Neuronal stem cell (in vitro differentiated cells): ENCODE measurements around the gene RTN4RL1.

ENCODE experiments used
- DNase-seq: peaks from one replicate; pipeline ENCODE4 v3.0.0-alpha.2; 2013; ENCODE audit warnings: low spot score
- H2AFZ ChIP-seq: one replicate; pipeline ENCODE4 v1.6.1; 2013; ENCODE audit warnings: mild to moderate bottlenecking, low read length, inconsistent platforms
- H2AK5ac ChIP-seq: 2 replicates; pipeline ENCODE4 v1.6.1; 2013; ENCODE audit warnings: low read depth, mild to moderate bottlenecking, inconsistent platforms, low read length, moderate library complexity, mixed read lengths
- H2BK120ac ChIP-seq: 2 replicates; pipeline ENCODE4 v1.6.1; 2013; ENCODE audit warnings: low read depth, mild to moderate bottlenecking, inconsistent platforms, low read length, moderate library complexity, mixed read lengths
- H2BK12ac ChIP-seq: one replicate; pipeline ENCODE4 v1.6.1; 2013; ENCODE audit warnings: low read length, inconsistent platforms
- H2BK15ac ChIP-seq: 2 replicates; pipeline ENCODE4 v1.6.1; 2013; ENCODE audit warnings: mild to moderate bottlenecking, low read length, inconsistent platforms, mixed read lengths
- H2BK5ac ChIP-seq: one replicate; pipeline ENCODE4 v1.6.1; 2013; ENCODE audit warnings: inconsistent platforms, mild to moderate bottlenecking, low read length, moderate library complexity
- H3K14ac ChIP-seq: one replicate; pipeline ENCODE4 v1.6.1; 2013; ENCODE audit warnings: low read length, inconsistent platforms
- H3K18ac ChIP-seq: 2 replicates; pipeline ENCODE4 v1.6.1; 2013; ENCODE audit warnings: low read length, inconsistent platforms
- H3K23ac ChIP-seq: 2 replicates; pipeline ENCODE4 v1.6.1; 2013; ENCODE audit warnings: low read depth, mild to moderate bottlenecking, mixed read lengths, low read length, inconsistent platforms; ENCODE audit not compliant: poor library complexity
- H3K27ac ChIP-seq: replicated peaks from 3 replicates; pipeline ENCODE4 v1.5.1; 2013; ENCODE audit warnings: low read length, inconsistent platforms
- H3K27me3 ChIP-seq, 3 experiments: 2 replicates each; pipeline ENCODE4 v1.6.1; 2013; ENCODE audit warnings: low read length in 3 of 3, mild to moderate bottlenecking in 2 of 3, inconsistent platforms in 1 of 3, low read depth in 1 of 3, mixed read lengths in 1 of 3, moderate library complexity in 1 of 3; ENCODE audit not compliant: control insufficient read depth in 3 of 3, insufficient read depth in 3 of 3
- H3K36me3 ChIP-seq, 2 donors: replicated peaks in 1 of 2; 2 replicates each; pipeline ENCODE4 v1.6.1; 2013; ENCODE audit warnings: low read length in 2 of 2; ENCODE audit not compliant: control insufficient read depth in 2 of 2, insufficient read depth in 2 of 2
- H3K4ac ChIP-seq: 2 replicates; pipeline ENCODE4 v1.6.1; 2013; ENCODE audit warnings: inconsistent platforms, mild to moderate bottlenecking, low read length, moderate library complexity
- H3K4me1 ChIP-seq, 2 donors: 1 replicate in 1 of 2; 2 replicates in 1 of 2; pipeline ENCODE4 v1.6.1; 2013; ENCODE audit warnings: low read length in 2 of 2, low read depth in 1 of 2; ENCODE audit not compliant: control insufficient read depth in 2 of 2, insufficient read depth in 1 of 2
- H3K4me2 ChIP-seq: one replicate; pipeline ENCODE4 v1.6.1; 2013; ENCODE audit warnings: mild to moderate bottlenecking, low read length, inconsistent platforms; ENCODE audit not compliant: insufficient read depth, poor library complexity, severe bottlenecking
- H3K4me3 ChIP-seq, 2 donors: 2 replicates each; pipeline ENCODE4 v1.5.1; 2013; ENCODE audit warnings: low read length in 2 of 2, mild to moderate bottlenecking in 2 of 2, inconsistent platforms in 1 of 2, moderate library complexity in 1 of 2
- H3K79me1 ChIP-seq: one replicate; pipeline ENCODE4 v1.6.1; 2013; ENCODE audit warnings: low read depth, mild to moderate bottlenecking, inconsistent platforms, low read length, moderate library complexity
- H3K9ac ChIP-seq: one replicate; pipeline ENCODE4 v1.6.1; 2013; ENCODE audit warnings: mild to moderate bottlenecking, low read depth, low read length, inconsistent platforms; ENCODE audit not compliant: poor library complexity
- H3K9me3 ChIP-seq, 2 donors: replicated peaks in 1 of 2; 2 replicates each; pipeline versions ENCODE3 to v1.6.1; 2013; ENCODE audit warnings: low read length in 2 of 2, mild to moderate bottlenecking in 2 of 2, inconsistent platforms in 1 of 2, low read depth in 1 of 2, mixed read lengths in 1 of 2, moderate library complexity in 1 of 2; ENCODE audit not compliant: control insufficient read depth in 2 of 2, insufficient read depth in 1 of 2
- H4K8ac ChIP-seq: one replicate; pipeline ENCODE4 v1.6.1; 2013; ENCODE audit warnings: low read depth, mild to moderate bottlenecking, inconsistent platforms, low read length, moderate library complexity
- H4K91ac ChIP-seq: one replicate; pipeline ENCODE4 v1.6.1; 2013; ENCODE audit warnings: low read length, low read depth, mild to moderate bottlenecking, inconsistent platforms; ENCODE audit not compliant: poor library complexity
- WGBS, 2 donors: extraction: QIAGEN DNeasy Blood & Tissue Kit; methylation state at CpG; one replicate each; pipeline ENCODE4 v1.1.7; 2013; ENCODE audit warnings: missing lambda C conversion rate in 2 of 2, mixed read lengths in 1 of 2; ENCODE audit not compliant: insufficient read length in 2 of 2, insufficient replicate concordance in 1 of 2; ENCODE audit errors: extremely low coverage in 2 of 2; 5-methylcytosine and 5-hydroxymethylcytosine counted together

RTN4RL1 gene

DNA sequence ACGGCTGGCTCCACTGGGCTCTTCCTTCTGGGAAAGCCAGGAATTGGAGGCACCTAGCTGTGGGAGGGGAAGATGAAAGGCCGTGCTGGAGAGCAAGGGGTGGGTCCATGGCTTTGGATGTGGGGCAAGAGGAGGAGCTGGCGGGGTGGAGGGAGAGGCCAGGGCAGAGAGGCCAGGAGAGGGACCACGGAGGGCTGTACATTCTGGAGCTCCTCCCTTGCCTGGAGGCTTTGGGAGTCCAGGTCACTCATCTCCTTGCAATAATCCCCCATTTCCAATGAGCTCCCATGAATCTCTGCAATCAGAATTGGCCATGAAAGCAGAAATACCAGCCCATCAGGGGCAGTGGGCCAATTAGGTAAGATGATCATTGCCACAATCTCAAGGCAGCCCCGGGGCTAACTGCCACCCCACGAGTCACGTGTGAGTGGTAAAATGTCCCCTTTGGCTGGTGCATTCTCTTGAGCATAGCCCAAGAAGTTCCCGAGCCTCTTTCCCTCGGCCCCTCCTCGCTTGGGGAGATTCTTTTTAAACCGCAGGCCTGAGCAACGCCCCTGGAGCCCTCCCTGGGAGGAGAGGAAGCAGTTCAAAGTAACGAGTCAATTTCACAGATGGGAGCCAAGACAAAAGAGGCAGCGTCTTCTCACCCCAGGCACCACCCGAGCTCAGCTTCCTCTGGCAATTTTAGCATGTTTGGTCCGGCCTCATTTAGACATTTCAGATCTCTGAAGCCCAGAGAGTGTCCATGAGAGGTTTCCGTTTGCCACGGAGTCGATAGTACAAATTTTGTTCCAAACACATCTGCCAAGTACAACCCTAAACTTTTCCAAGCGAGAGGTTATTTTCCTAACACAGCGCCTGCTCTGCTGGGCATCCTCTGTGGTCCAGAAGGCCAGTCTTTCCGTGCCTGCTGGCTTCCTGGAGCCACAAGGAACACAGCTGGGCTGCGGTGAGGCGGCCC, 13.4 kb downstream of the RTN4RL1 start:
- Histone ChIP-seq H2BK120ac (no peak overlapping the region), H3K18ac (no peak overlapping the region), H2BK15ac (no peak overlapping the region), H3K27ac (no peak overlapping the region), H4K8ac (no peak overlapping the region), H2AK5ac (no peak overlapping the region), H3K9ac (peak overlapping the region; percentile 24), H2BK12ac (no peak overlapping the region), H3K4ac (no peak overlapping the region), H3K4me1 (peaks cover 10 to 11% of the 10 kb centered on the region in 2 donors), H3K14ac (no peak overlapping the region), H2BK5ac (no peak overlapping the region), H3K27me3 (no peaks in the 10 kb centered on the region), H3K4me3 (peak overlapping the region in 1 of 2 donors; percentile 24), H3K36me3 (no peaks in the 10 kb centered on the region), H3K23ac (no peak overlapping the region), H3K4me2 (no peak overlapping the region), H3K9me3 (peaks cover 0 to 3% of the 10 kb centered on the region in 2 donors), H2AFZ (peak overlapping the region; percentile 85), H4K91ac (no peak overlapping the region), H3K79me1 (no peaks in the 10 kb centered on the region)
- WGBS, 2 donors: no CpG with 5 or more reads among the region's 24 CpGs
- no peak for DNase-seq

DNA sequence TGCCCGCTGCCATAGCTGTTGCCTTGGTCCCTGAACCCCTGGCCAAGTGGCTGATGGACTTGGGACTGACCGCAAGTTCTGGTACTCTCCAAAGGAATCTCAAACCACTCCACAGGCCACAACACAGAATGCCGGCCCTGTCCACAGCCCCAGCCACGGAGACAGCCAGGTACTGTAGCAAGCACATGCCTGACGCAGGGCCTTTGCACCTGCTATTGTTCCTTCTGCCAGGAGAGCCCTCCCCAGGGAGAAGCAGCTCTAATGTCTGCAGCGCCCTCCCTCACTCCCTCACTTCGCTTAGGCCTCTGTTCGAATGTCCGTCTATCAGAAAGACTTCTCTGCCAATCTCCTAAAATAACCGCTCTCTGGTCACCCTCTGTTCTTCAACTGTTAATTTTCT, 15.4 kb downstream of the RTN4RL1 start:
- no peak overlapping the region for H4K8ac ChIP-seq
- no peak overlapping the region for H2BK15ac ChIP-seq

DNA sequence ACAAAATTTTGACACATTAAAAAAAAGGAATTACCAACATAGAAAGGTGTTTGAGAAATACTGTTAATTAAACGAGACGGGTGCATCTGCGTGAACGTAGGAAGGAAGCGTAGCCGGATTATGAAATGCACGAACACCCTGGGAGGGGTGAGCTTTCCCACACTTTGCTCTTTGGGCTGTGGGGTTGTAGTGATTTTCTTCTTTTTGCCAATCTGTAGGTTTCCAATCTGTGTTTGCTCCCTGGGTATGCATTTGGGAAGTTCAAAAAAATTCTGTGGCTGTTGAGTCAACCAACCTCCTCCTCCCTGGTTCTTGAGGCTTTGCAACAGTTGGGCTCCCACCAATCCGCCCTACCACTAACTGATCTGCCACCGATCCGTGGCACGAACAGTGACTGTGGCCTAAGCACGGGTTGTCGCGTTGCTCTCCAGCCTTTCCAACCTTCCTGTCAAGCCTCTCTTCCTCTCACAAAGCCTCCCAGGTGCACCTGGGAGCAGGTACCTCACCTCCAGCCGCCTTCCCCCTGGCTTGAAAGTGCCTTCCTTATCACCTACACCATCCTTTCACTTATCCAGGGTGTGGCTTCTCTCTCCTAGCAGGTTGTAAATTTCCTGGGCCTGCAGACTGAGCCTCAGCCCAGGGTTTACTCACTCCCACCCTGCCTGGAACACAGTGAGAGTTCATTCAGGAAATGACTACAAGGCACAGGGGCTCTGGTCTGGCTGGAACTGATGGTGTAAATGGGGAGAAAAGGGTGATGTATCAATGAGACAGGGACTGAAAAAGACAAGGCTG, 16.6 kb downstream of the RTN4RL1 start:
- H3K9me3 ChIP-seq: no peaks in the 10 kb centered on the region
- no peak overlapping the region for H3K27ac ChIP-seq
- no peak for DNase-seq
- no peak overlapping the region for H2AK5ac ChIP-seq
- no CpG with 5 or more reads among the region's 15 CpGs for WGBS, 2 donors
- no peak overlapping the region for H3K9ac ChIP-seq
- H3K4me1 ChIP-seq: peaks cover 8 to 11% of the 10 kb centered on the region in 2 donors
- no peak overlapping the region for H2BK15ac ChIP-seq
- no peaks in the 10 kb centered on the region for H3K36me3 ChIP-seq
- no peak overlapping the region for H2AFZ ChIP-seq
- peak overlapping the region in 1 of 2 donors; percentile 69 for H3K4me3 ChIP-seq
- H2BK5ac ChIP-seq: no peak overlapping the region
- peaks cover 1% of the 10 kb centered on the region for H3K79me1 ChIP-seq
- no peak overlapping the region for H2BK12ac ChIP-seq
- no peak overlapping the region for H3K18ac ChIP-seq
- no peak overlapping the region for H3K4ac ChIP-seq
- H4K91ac ChIP-seq: no peak overlapping the region
- peak overlapping the region; percentile 6 for H2BK120ac ChIP-seq
- H3K23ac ChIP-seq: no peak overlapping the region
- H3K27me3 ChIP-seq: no peaks in the 10 kb centered on the region
- no peak overlapping the region for H3K14ac ChIP-seq
- no peak overlapping the region for H3K4me2 ChIP-seq
- no peak overlapping the region for H4K8ac ChIP-seq

More for the DNA sequence above, 15.4 kb downstream of the RTN4RL1 start:
- H4K91ac ChIP-seq: no peak overlapping the region
- no peak overlapping the region for H3K9ac ChIP-seq
- H3K9me3 ChIP-seq: peaks cover 0 to 3% of the 10 kb centered on the region in 2 donors
- H3K27ac ChIP-seq: no peak overlapping the region
- H3K4me3 ChIP-seq: peak overlapping the region in 1 of 2 donors; percentile 42
- peaks cover 1% of the 10 kb centered on the region for H3K79me1 ChIP-seq
- H3K14ac ChIP-seq: no peak overlapping the region
- no peak overlapping the region for H3K23ac ChIP-seq
- no peak overlapping the region for H2AFZ ChIP-seq
- no peaks in the 10 kb centered on the region for H3K36me3 ChIP-seq
- peak overlapping the region; percentile 37 for H3K4ac ChIP-seq
- no peak for DNase-seq
- H3K18ac ChIP-seq: peak overlapping the region; percentile 17
- peaks cover 8 to 11% of the 10 kb centered on the region in 2 donors for H3K4me1 ChIP-seq
- H2BK12ac ChIP-seq: no peak overlapping the region
- no peak overlapping the region for H3K4me2 ChIP-seq
- no peaks in the 10 kb centered on the region for H3K27me3 ChIP-seq
- H2BK5ac ChIP-seq: no peak overlapping the region
- no CpG with 5 or more reads among the region's 10 CpGs for WGBS, 2 donors
- H2BK120ac ChIP-seq: no peak overlapping the region
- H2AK5ac ChIP-seq: peak overlapping the region; percentile 91
